Measurements from ENCODE around the gene OPN4. TPM values are rescaled to one million over a fixed set of nuclear protein-coding genes. Genes with fewer than 3 reads are reported as not detected.

OPN4 gene
- total and polyA plus RNA-seq, 2 of the 8 experiments (the other 6 are each of a cell fraction or from before 2014, with no cell fraction given), result not detected

- TF ChIP-seq CHD7 (IDR thresholded peaks at IDR 0.05; ENCODE audit: insufficient replicate concordance, low read length) (no peak), BACH1 (IDR thresholded peaks at IDR 0.05; ENCODE audit: low read length) (no peak), SUZ12 (IDR thresholded peaks at IDR 0.05; ENCODE audit: low read length) (no peak), YY1 (IDR thresholded peaks at IDR 0.05; ENCODE audit: low read depth, low read length) (no peak), NRF1 (IDR thresholded peaks at IDR 0.05; ENCODE audit: low read depth, low read length) (no peak)
Measured at GRCh38 chr10:86657396-86658011, 3.2 kb downstream of the OPN4 start (continued).

Measured in H1 (cell line).